Skeletal muscle tissue (tissue), 4 donors: ENCODE data around the gene MTMR3. TPM values are rescaled to one million over a fixed set of nuclear protein-coding genes. Genes with fewer than 3 reads are reported as not detected.

Experiments used
- H3K27ac ChIP-seq: one replicate; pipeline ENCODE4 v1.7.0; 2013; ENCODE audit warnings: mild to moderate bottlenecking, low read depth, low read length, inconsistent platforms
- H3K27me3 ChIP-seq, 3 donors: one replicate each; pipeline ENCODE4 v1.7.0; 2013; ENCODE audit warnings: low read length in 3 of 3; ENCODE audit not compliant: control insufficient read depth in 3 of 3, insufficient read depth in 3 of 3
- H3K36me3 ChIP-seq, 3 donors: one replicate each; pipeline ENCODE4 v1.7.0; 2013; ENCODE audit warnings: low read length in 3 of 3; ENCODE audit not compliant: control insufficient read depth in 3 of 3, insufficient read depth in 3 of 3
- H3K4me1 ChIP-seq, 3 donors: one replicate each; pipeline ENCODE4 v1.7.0; 2013; ENCODE audit warnings: low read length in 3 of 3, mild to moderate bottlenecking in 3 of 3; ENCODE audit not compliant: control insufficient read depth in 3 of 3, insufficient read depth in 3 of 3
- H3K4me3 ChIP-seq, 3 donors: one replicate each; pipeline ENCODE4 v1.7.0; 2013; ENCODE audit warnings: low read length in 3 of 3
- H3K9ac ChIP-seq, 3 donors: one replicate each; pipeline ENCODE4 v1.7.0; 2013; ENCODE audit warnings: low read length in 3 of 3, mild to moderate bottlenecking in 3 of 3, moderate library complexity in 2 of 3, low read depth in 1 of 3
- H3K9me3 ChIP-seq, 3 donors: one replicate each; pipeline ENCODE4 v1.7.0; 2013; ENCODE audit warnings: low read length in 3 of 3; ENCODE audit not compliant: control insufficient read depth in 3 of 3
- total RNA-seq: library from RNA; depleted of rRNA; stranded (reverse); fragments of >200 nt; gene quantifications from one replicate; pipeline ENCODE4 v1.2.3, GENCODE V29; 2014
- donor health status: Osteomylitis.

Gene MTMR3
- total RNA-seq, 1 donor from 2014 or later: 38.6 TPM

DNA sequence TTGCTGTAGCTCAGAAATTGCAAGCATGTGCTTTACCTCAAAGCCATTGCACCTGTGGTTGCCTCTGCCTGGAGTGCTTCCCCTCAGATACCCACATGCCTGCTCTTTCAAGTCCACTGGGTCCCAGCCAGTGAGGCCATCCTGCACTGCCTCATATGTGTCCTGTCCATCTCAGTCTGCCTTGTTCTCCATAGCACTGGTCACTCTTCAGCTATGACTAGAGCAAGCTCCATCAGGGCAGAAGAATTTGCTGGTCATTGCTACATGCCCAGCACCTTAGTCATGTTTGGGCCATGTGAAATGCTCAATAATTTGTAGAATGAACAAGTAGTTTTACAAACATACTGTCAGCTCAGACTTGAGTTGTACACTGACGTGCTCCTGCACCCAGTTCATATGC is 132.9 kb downstream of the MTMR3 start:
- no peak overlapping the region for H3K27ac ChIP-seq
- no peak overlapping the region for H3K9ac ChIP-seq
- H3K4me1 ChIP-seq: no peaks in the 10 kb centered on the region
- no peaks in the 10 kb centered on the region for H3K27me3 ChIP-seq
- peaks cover 73 to 81% (median 81%) of the 10 kb centered on the region in 3 donors for H3K36me3 ChIP-seq
- H3K4me3 ChIP-seq: no peak overlapping the region
- H3K9me3 ChIP-seq: no peaks in the 10 kb centered on the region

DNA sequence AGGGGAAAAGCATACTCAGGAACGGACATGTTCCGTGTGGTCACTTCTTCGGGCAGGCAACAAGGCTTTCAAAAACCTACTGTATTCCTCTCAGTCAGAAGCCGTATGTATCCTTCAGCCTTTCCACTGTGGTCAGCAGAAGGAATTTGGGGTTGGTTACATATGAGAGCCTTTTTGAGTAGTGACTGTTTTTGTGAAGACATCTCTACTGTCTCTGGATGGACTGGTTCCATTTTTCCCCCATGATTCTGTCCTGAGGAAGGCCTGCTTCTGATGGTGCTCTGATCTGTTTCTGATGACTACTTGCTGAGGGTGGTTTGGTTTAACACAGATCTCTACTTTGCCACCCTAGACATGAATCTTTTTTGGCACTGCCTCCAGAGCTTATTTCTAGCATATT is 133.6 kb downstream of the MTMR3 start:
- Histone ChIP-seq H3K27me3 (no peaks in the 10 kb centered on the region), H3K9ac (no peak overlapping the region), H3K4me1 (no peaks in the 10 kb centered on the region), H3K36me3 (peaks cover 79 to 88% (median 85%) of the 10 kb centered on the region in 3 donors), H3K27ac (no peak overlapping the region), H3K4me3 (no peak overlapping the region), H3K9me3 (no peaks in the 10 kb centered on the region)

DNA sequence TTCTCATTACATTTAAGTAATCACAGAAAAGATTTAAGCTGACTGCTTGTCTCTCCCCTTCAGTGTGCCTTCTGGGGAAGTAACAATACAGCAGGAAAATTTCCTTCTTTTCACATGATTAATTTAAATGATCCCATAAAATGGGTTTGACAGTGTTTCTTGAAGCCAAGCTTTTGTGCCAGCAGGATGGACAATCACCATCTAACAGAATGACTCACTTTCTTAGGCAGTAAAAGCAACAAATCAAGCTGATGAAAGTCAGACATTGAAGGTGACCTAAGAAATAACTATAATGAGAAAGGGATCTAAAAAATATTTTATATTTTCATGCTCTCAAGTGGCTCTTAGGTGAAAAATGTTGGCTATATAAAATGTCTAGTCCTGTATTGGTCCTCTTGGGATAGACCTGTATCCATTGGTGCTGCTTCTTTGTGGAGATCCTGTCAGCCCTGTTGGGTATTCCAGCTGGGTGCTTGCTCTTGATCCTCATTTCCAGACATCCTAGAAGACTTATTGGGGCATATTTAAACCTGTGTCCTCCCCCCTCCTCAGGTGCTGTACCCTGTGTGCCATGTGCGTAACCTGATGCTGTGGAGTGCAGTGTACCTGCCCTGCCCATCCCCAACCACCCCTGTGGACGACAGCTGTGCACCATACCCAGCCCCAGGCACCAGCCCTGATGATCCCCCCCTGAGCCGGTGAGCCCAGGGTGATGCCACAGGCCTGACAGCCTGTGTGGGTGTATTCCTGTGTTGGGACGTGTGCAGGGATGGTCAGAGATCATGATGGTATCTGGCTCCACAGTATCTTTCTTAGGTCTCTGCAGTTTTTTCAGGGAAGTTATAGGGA is 134.6 kb downstream of the MTMR3 start:
- H3K27me3 ChIP-seq: no peaks in the 10 kb centered on the region
- peaks cover 0 to 2% (median 0%) of the 10 kb centered on the region in 3 donors for H3K4me1 ChIP-seq
- H3K4me3 ChIP-seq: no peak overlapping the region
- H3K9me3 ChIP-seq: no peaks in the 10 kb centered on the region
- H3K27ac ChIP-seq: no peak overlapping the region
- peaks cover 84 to 91% (median 91%) of the 10 kb centered on the region in 3 donors for H3K36me3 ChIP-seq
- H3K9ac ChIP-seq: no peak overlapping the region

DNA sequence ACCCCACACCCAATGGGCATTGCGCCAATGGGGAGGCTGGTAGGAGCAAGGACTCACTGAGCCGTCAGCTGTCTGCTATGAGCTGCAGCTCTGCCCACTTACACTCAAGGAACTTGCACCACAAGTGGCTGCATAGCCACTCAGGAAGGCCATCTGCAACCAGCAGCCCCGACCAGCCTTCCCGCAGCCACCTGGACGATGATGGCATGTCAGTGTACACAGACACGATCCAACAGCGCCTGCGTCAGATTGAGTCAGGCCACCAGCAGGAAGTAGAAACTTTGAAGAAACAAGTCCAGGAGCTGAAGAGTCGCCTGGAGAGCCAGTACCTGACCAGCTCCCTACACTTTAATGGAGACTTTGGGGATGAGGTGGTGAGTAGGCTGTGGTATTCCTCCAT is 137.5 kb downstream of the MTMR3 start:
- H3K27ac ChIP-seq: no peak overlapping the region
- H3K4me1 ChIP-seq: peaks cover 0 to 2% (median 0%) of the 10 kb centered on the region in 3 donors
- H3K9ac ChIP-seq: no peak overlapping the region

DNA sequence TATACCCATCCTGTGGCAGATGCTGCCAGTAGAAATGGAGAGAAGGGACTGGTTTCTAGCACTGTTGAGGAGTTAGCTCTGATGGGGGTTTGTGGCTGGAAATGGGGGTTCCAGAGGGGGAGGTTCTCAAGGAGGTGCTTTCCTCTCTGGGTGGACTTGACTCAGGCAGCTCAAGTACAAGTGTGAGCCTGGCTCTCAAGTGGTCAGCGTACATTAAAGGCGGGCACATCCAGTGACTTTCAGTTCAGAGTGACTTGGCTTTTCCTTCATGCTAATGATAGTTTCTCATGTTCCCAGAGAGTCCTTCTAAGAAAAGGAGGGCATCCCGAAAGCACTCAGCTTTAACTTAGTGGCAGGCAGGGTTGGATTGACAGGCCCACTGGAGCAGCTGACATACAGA is 138.4 kb downstream of the MTMR3 start:
- H3K4me1 ChIP-seq: peaks cover 0 to 2% (median 0%) of the 10 kb centered on the region in 3 donors
- H3K27me3 ChIP-seq: no peaks in the 10 kb centered on the region
- H3K27ac ChIP-seq: no peak overlapping the region
- H3K36me3 ChIP-seq: peaks cover 91 to 96% (median 91%) of the 10 kb centered on the region in 3 donors
- H3K4me3 ChIP-seq: no peak overlapping the region
- no peak overlapping the region for H3K9ac ChIP-seq
- H3K9me3 ChIP-seq: no peaks in the 10 kb centered on the region

More for the DNA sequence above, 137.5 kb downstream of the MTMR3 start:
- Histone ChIP-seq H3K4me3 (no peak overlapping the region), H3K27me3 (no peaks in the 10 kb centered on the region), H3K9me3 (no peaks in the 10 kb centered on the region), H3K36me3 (peaks cover 90 to 96% (median 91%) of the 10 kb centered on the region in 3 donors)

DNA sequence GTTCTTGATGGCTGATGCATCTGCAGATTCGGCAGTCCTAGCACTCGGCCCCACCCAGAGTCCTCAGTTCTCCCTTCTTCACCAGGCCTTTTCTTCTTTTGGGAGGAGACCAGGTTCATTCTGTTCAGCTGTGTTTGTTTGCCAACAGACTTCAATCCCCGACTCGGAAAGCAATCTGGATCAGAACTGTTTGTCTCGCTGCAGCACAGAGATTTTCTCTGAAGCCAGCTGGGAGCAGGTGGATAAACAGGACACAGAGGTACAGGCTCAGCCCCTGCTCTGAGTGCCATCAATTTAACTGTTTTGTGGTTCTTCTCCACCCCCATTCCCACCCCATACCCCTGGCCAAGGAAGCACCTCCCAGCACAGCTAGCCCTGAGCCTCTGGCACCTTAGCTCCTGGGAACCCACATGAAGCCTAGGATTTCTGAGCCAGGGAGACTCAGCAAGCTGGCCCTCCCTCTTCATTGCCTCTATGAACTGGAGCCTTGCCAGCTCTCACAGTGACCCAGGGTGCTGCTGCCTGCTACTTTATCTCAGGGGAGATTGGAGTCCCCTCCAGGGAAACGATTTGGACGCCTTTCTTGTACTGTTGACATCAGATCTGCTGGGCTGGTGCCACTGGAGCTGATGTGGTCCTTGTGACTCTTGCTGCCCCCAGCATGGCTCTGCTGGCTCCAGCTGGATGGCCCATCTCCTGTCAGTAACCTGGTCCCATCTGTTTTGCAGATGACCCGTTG is 139.1 kb downstream of the MTMR3 start:
- H3K36me3 ChIP-seq: peaks cover 89 to 96% (median 91%) of the 10 kb centered on the region in 3 donors
- H3K27ac ChIP-seq: no peak overlapping the region
- H3K27me3 ChIP-seq: no peaks in the 10 kb centered on the region
- H3K9me3 ChIP-seq: no peaks in the 10 kb centered on the region
- H3K4me1 ChIP-seq: peaks cover 0 to 2% (median under 1%) of the 10 kb centered on the region in 3 donors
- no peak overlapping the region for H3K4me3 ChIP-seq
- H3K9ac ChIP-seq: no peak overlapping the region

DNA sequence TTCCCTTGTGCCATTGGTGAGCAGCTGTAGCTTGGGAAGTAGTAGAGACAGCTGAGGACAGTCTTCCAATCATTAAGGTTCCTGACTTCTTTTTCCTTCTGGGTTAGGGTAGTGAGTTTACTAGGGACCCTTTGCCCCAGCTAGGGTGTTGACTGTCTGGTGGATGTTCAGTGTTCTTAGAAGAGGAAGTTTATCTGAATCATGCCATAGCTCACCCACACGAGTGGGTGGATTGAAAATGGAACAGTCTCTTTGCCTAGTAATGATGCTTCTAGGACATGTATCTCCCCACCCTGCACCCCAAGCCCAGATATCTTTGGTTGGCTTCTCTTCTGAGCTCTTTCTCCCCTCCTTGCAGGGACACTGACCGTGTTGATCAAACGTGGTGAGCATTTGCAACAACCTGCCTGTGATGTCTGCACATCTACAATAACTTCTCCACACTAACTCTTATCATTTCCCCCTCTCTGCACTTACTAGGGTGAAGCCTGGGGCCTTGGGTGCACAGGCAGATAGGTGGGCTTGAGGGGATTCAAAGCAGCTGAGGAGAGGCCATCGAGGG is 140.2 kb downstream of the MTMR3 start:
- H3K9ac ChIP-seq: no peak overlapping the region
- H3K4me3 ChIP-seq: no peak overlapping the region
- H3K9me3 ChIP-seq: no peaks in the 10 kb centered on the region
- H3K4me1 ChIP-seq: peaks cover 0 to 3% (median 2%) of the 10 kb centered on the region in 3 donors
- H3K27me3 ChIP-seq: no peaks in the 10 kb centered on the region
- H3K27ac ChIP-seq: no peak overlapping the region
- peaks cover 83 to 94% (median 84%) of the 10 kb centered on the region in 3 donors for H3K36me3 ChIP-seq

DNA sequence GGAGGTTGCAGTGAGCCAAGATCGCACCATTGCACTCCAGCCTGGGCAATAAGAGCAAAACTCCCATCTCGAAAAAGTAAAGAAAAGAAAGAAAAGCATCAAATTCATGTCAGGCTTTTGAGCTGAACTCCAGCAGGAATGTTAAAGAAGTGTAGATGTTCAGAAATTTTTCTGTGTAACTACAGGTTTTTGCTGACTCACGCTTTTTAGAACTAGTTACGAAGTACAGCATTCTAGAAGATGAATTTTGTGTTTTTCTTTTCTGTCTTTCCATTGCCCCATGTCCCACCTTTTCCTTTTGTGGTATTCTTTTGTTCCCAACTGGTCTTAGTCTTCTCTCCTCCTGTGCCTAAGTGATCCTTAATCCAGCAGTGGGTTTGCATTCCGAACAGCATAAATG is 141.3 kb downstream of the MTMR3 start:
- Histone ChIP-seq H3K36me3 (peaks cover 83 to 95% (median 84%) of the 10 kb centered on the region in 3 donors), H3K9ac (no peak overlapping the region), H3K4me1 (peaks cover 0 to 3% (median 2%) of the 10 kb centered on the region in 3 donors), H3K27ac (no peak overlapping the region), H3K27me3 (no peaks in the 10 kb centered on the region), H3K9me3 (no peaks in the 10 kb centered on the region), H3K4me3 (no peak overlapping the region)

DNA sequence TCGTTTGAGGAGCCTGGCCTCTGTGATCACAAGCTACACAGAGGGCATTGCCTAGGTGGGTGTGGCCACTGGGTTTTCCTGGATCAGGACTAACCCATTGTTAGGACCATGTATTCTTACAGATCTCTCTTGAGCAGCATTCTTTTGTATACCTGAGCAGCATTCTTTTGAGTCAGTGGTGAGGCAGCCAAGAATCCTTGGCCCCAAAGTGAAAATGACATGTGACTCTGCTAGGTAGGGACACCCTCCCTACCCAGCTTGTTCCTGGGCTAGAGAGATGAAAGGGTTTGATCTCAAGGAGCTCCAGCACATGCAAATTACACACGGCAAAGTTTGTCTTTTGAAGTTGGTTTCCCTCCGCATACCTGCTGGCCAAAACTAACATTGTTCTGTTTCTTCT is 142.2 kb downstream of the MTMR3 start:
- no peaks in the 10 kb centered on the region for H3K9me3 ChIP-seq
- peaks cover 73 to 88% (median 80%) of the 10 kb centered on the region in 3 donors for H3K36me3 ChIP-seq
- H3K27me3 ChIP-seq: no peaks in the 10 kb centered on the region
- peaks cover 0 to 3% (median 2%) of the 10 kb centered on the region in 3 donors for H3K4me1 ChIP-seq
- no peak overlapping the region for H3K9ac ChIP-seq
- H3K4me3 ChIP-seq: no peak overlapping the region
- H3K27ac ChIP-seq: no peak overlapping the region
